CD8-positive, alpha-beta memory T cell (primary cell): ENCODE data around the gene IRAK4. TPM values are rescaled to one million over a fixed set of nuclear protein-coding genes. Genes with fewer than 3 reads are reported as not detected.

ENCODE experiments used
- CTCF ChIA-PET: fragments of 350-600 bp; sonication (Branson Sonifier 250); formaldehyde crosslinking; loops from one replicate; lab custom pipeline; 2021; ENCODE audit warnings: antibody characterized with exemption; lab: Charles Lee
- POLR2A ChIA-PET: fragments of 350-600 bp; sonication (Branson Sonifier 250); formaldehyde crosslinking; loops from one replicate; lab custom pipeline; 2021; ENCODE audit warnings: antibody characterized with exemption; lab: Charles Lee
- DNase-seq, 5 donors: peaks; one replicate each; pipeline versions ENCODE4 v3.0.0 to v3.0.0-alpha.2; 2020 to 2022; ENCODE audit warnings: mixed read lengths in 1 of 5
- H3K27ac ChIP-seq: one replicate; pipeline ENCODE4 v1.7.0; 2013; ENCODE audit warnings: low read depth, mild to moderate bottlenecking, low read length, moderate library complexity
- H3K27me3 ChIP-seq: 2 replicates; pipeline ENCODE4 v1.7.0; 2013; ENCODE audit warnings: low read length, mild to moderate bottlenecking; ENCODE audit not compliant: insufficient read depth, poor library complexity, severe bottlenecking
- H3K36me3 ChIP-seq: 2 replicates; pipeline ENCODE4 v1.7.0; 2013; ENCODE audit warnings: mild to moderate bottlenecking, low read length, moderate library complexity; ENCODE audit not compliant: insufficient read depth
- H3K4me1 ChIP-seq: 2 replicates; pipeline ENCODE4 v1.7.0; 2013; ENCODE audit warnings: mild to moderate bottlenecking, low read length, moderate library complexity; ENCODE audit not compliant: insufficient read depth
- H3K4me3 ChIP-seq: 2 replicates; pipeline ENCODE4 v1.7.0; 2013; ENCODE audit warnings: mild to moderate bottlenecking, low read length
- H3K9me3 ChIP-seq: 2 replicates; pipeline ENCODE4 v1.7.0; 2013; ENCODE audit warnings: mild to moderate bottlenecking, low read length
- H3K27ac Mint-ChIP-seq, 8 donors: one replicate each; pipeline ENCODE4 v1.8.0; 2020 to 2021; ENCODE audit warnings: mixed read lengths in 8 of 8, mild to moderate bottlenecking in 6 of 8, inconsistent platforms in 3 of 8, moderate library complexity in 3 of 8
- H3K27me3 Mint-ChIP-seq, 2 donors: one replicate each; pipeline ENCODE4 v1.8.0; 2020 to 2021; ENCODE audit warnings: mixed read lengths in 2 of 2, mild to moderate bottlenecking in 1 of 2, moderate library complexity in 1 of 2
- H3K36me3 Mint-ChIP-seq, 3 donors: one replicate each; pipeline ENCODE4 v1.8.0; 2020 to 2021; ENCODE audit warnings: mixed read lengths in 3 of 3, inconsistent platforms in 1 of 3, mild to moderate bottlenecking in 1 of 3
- H3K4me1 Mint-ChIP-seq, 3 donors: one replicate each; pipeline ENCODE4 v1.8.0; 2020 to 2021; ENCODE audit warnings: mixed read lengths in 3 of 3, inconsistent platforms in 1 of 3, mild to moderate bottlenecking in 1 of 3
- H3K4me3 Mint-ChIP-seq, 7 donors: one replicate each; pipeline ENCODE4 v1.8.0; 2020 to 2021; ENCODE audit warnings: mixed read lengths in 7 of 7, mild to moderate bottlenecking in 6 of 7, moderate library complexity in 4 of 7, inconsistent platforms in 2 of 7
- H3K9me3 Mint-ChIP-seq, 5 donors: one replicate each; pipeline ENCODE4 v1.8.0; 2020 to 2022; ENCODE audit warnings: mixed read lengths in 5 of 5, mild to moderate bottlenecking in 3 of 5, moderate library complexity in 2 of 5, inconsistent platforms in 1 of 5
- polyA plus RNA-seq: library from polyadenylated mRNA; unstranded; fragments of 300-500 nt; fragmentation: Illumina TruSeq; gene quantifications from one replicate; pipeline ENCODE4 v1.2.3, GENCODE V29; 2021
- total RNA-seq, 2 experiments: library from RNA; stranded (reverse); gene quantifications; one replicate each; pipeline ENCODE4 v1.2.3, GENCODE V29; 2021

IRAK4 gene
- total and polyA plus RNA-seq, 3 experiments from 2014 or later, result 23.6 to 27.3 (median 25.7) TPM

- POLR2A ChIA-PET, result interaction anchor here (1.7 kb wide), 1 partner anchor 18 kb away, joined by 6 read pairs; the partner anchor contains the start of gene TWF1
- Mint-ChIP-seq H3K4me1 (peaks cover 0 to 6% (median 4%) of the 10 kb centered on the region in 3 donors), H3K9me3 (no peaks in the 10 kb centered on the region), H3K27me3 (peaks cover 0 to 9% of the 10 kb centered on the region in 2 donors), H3K27ac (peak overlapping the region in 1 of 8 donors; percentile 13), H3K4me3 (no peak overlapping the region), H3K36me3 (peaks cover 0 to 1% (median 0%) of the 10 kb centered on the region in 3 donors)
- no peaks in the 10 kb centered on the region for H3K36me3 ChIP-seq
- H3K4me3 ChIP-seq, result no peak overlapping the region
- no peaks in the 10 kb centered on the region for H3K9me3 ChIP-seq
- no peaks in the 10 kb centered on the region for H3K27me3 ChIP-seq
- H3K4me1 ChIP-seq, result no peaks in the 10 kb centered on the region
- CTCF ChIA-PET, result no interaction called here
- no peak for DNase-seq
- H3K27ac ChIP-seq, result no peak overlapping the region
Observed at GRCh38 chr12:43824207-43824775, 65.5 kb downstream of the IRAK4 start.

DNA sequence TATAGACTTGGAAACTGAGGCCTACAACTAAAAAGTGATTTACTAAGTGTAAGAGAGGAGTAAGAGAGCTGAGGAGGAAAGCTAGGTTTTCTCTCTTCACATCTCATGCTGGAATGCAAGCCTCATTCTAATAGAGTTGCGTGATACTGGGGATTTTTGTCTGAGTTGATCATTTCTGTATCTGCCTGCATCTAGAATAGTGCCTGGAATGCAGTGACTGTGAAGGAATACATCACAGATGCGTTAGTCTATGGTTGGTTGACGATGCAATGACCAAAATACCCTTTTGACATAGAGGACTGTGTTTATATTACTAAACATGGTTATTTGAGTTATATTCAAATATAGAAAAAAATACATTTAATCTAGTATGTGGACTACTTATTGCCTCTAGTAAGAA is 67.9 kb downstream of the IRAK4 start:
- no peak overlapping the region for H3K27ac Mint-ChIP-seq
- peaks cover 0 to 1% of the 10 kb centered on the region in 2 donors for H3K27me3 Mint-ChIP-seq
- no peaks in the 10 kb centered on the region for H3K36me3 ChIP-seq
- peaks cover 8 to 11% (median 9%) of the 10 kb centered on the region in 3 donors for H3K4me1 Mint-ChIP-seq
- CTCF ChIA-PET, result interaction anchor here (1.0 kb wide), 1 partner anchor 9 kb away, joined by 3 read pairs; the partner anchor contains the start of gene TMEM117
- no peaks in the 10 kb centered on the region for H3K9me3 Mint-ChIP-seq
- H3K4me3 ChIP-seq, result no peak overlapping the region
- H3K27me3 ChIP-seq, result no peaks in the 10 kb centered on the region
- peaks cover 7% of the 10 kb centered on the region for H3K4me1 ChIP-seq
- no peaks in the 10 kb centered on the region for H3K9me3 ChIP-seq
- no peak for DNase-seq
- H3K27ac ChIP-seq, result no peak overlapping the region
- H3K4me3 Mint-ChIP-seq, result no peak overlapping the region
- POLR2A ChIA-PET, result no interaction called here
- peaks cover 0 to 1% (median 0%) of the 10 kb centered on the region in 3 donors for H3K36me3 Mint-ChIP-seq

- POLR2A ChIA-PET, result no interaction called here
- H3K27me3 Mint-ChIP-seq, result no peaks in the 10 kb centered on the region
Observed at GRCh38 chr12:43827093-43827492, 68.3 kb downstream of the IRAK4 start.

GRCh38 chr12:43832463-43833168 is 73.9 kb downstream of the IRAK4 start:
- no peaks in the 10 kb centered on the region for H3K27me3 Mint-ChIP-seq
- Histone ChIP-seq H3K27ac (no peak overlapping the region), H3K27me3 (no peaks in the 10 kb centered on the region), H3K9me3 (no peaks in the 10 kb centered on the region), H3K4me1 (peaks cover 36% of the 10 kb centered on the region), H3K36me3 (no peaks in the 10 kb centered on the region), H3K4me3 (no peak overlapping the region)
- peak overlapping the region in 7 of 8 donors; percentile 26 to 89 (median 83) for H3K27ac Mint-ChIP-seq
- no peaks in the 10 kb centered on the region for H3K9me3 Mint-ChIP-seq
- peaks cover 40 to 49% (median 46%) of the 10 kb centered on the region in 3 donors for H3K4me1 Mint-ChIP-seq
- DNase-seq, result peak in 2 of 5 donors; percentile 25 to 34
- ChIA-PET CTCF (interaction anchor here (1.2 kb wide), 1 partner anchor 74 kb away, joined by 3 read pairs; the partner anchor contains the start of genes IRAK4 and PUS7L), POLR2A (interaction anchor here (4.6 kb wide), 1 partner anchor 27 kb away, joined by 35 read pairs; the partner anchor contains the start of gene TWF1)
- peak overlapping the region in 6 of 7 donors; percentile 11 to 75 (median 45) for H3K4me3 Mint-ChIP-seq
- peaks cover 0 to 5% (median 1%) of the 10 kb centered on the region in 3 donors for H3K36me3 Mint-ChIP-seq

More at GRCh38 chr12:43827093-43827492, 68.3 kb downstream of the IRAK4 start:
- Mint-ChIP-seq H3K4me3 (peak overlapping the region in 1 of 7 donors; percentile 3), H3K36me3 (peaks cover 0 to 1% (median 0%) of the 10 kb centered on the region in 3 donors), H3K9me3 (no peaks in the 10 kb centered on the region), H3K4me1 (peaks cover 13 to 16% (median 13%) of the 10 kb centered on the region in 3 donors), H3K27ac (peak overlapping the region in 2 of 8 donors; percentile 23 to 54)
- Histone ChIP-seq H3K4me1 (peaks cover 11% of the 10 kb centered on the region), H3K27me3 (no peaks in the 10 kb centered on the region), H3K27ac (no peak overlapping the region), H3K9me3 (no peaks in the 10 kb centered on the region), H3K4me3 (no peak overlapping the region), H3K36me3 (no peaks in the 10 kb centered on the region)
- CTCF ChIA-PET, result no interaction called here
- DNase-seq, result no peak

DNA sequence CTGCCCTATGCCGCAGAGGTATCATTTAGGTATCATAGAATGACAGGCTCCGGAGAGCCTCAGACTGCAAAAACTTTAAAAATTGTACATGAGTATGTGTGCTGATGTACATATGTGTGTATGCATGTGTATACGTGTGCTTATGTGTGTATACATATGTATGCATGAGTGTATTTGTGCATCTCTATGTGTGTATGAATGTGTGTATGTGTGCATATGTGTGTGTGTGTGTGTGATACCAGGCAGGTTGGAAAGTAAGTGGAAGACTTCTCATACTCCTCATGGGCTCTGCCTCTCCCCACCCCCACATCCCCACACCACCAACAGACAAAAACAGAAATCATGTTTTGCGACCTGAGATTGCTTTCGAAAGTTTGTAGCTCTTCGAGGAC is 76.5 kb downstream of the IRAK4 start:
- H3K27me3 ChIP-seq, result no peaks in the 10 kb centered on the region
- H3K27me3 Mint-ChIP-seq, result no peaks in the 10 kb centered on the region
- H3K4me3 Mint-ChIP-seq, result peak overlapping the region; percentile 81 to 96 (median 92)
- peak overlapping the region; percentile 68 for H3K27ac ChIP-seq
- H3K36me3 Mint-ChIP-seq, result peaks cover 0 to 5% (median 0%) of the 10 kb centered on the region in 3 donors
- H3K4me1 ChIP-seq, result peaks cover 36% of the 10 kb centered on the region
- peak overlapping the region; percentile 60 for H3K4me3 ChIP-seq
- H3K27ac Mint-ChIP-seq, result peak overlapping the region; percentile 73 to 97 (median 92)
- DNase-seq, result no peak
- no peaks in the 10 kb centered on the region for H3K36me3 ChIP-seq
- H3K9me3 ChIP-seq, result no peaks in the 10 kb centered on the region
- H3K9me3 Mint-ChIP-seq, result no peaks in the 10 kb centered on the region
- H3K4me1 Mint-ChIP-seq, result peaks cover 49 to 64% (median 49%) of the 10 kb centered on the region in 3 donors
- CTCF ChIA-PET, result interaction anchor here (0.8 to 4.5 kb wide), 3 partner anchors 9 to 47 kb away, joined by 3 to 23 read pairs (median 5); partner anchors contain the start of gene TWF1
- POLR2A ChIA-PET, result interaction anchor here (0.6 to 4.6 kb wide), 4 partner anchors 29 to 90 kb away, joined by 3 to 35 read pairs (median 6); partner anchors contain the start of genes IRAK4, PUS7L and TWF1

- Mint-ChIP-seq H3K27me3 (no peaks in the 10 kb centered on the region), H3K27ac (peak within 1 kb of the TSS; percentile 78 to 97 (median 93)), H3K36me3 (peaks cover 0 to 5% (median 0%) of the 10 kb centered on the region in 3 donors), H3K4me3 (peak within 1 kb of the TSS; percentile 81 to 96 (median 92)), H3K9me3 (no peaks in the 10 kb centered on the region), H3K4me1 (peaks cover 47 to 64% (median 49%) of the 10 kb centered on the region in 3 donors)
- DNase-seq, result peak; percentile 50 to 77 (median 69)
- H3K4me3 ChIP-seq, result peak within 1 kb of the TSS; percentile 60
- CTCF ChIA-PET, result interaction anchor here (0.6 to 4.5 kb wide), 4 partner anchors 9 to 77 kb away, joined by 3 to 23 read pairs (median 4); partner anchors contain the start of gene TWF1
- POLR2A ChIA-PET, result interaction anchor here (0.6 to 4.6 kb wide), 4 partner anchors 30 to 90 kb away, joined by 3 to 35 read pairs (median 6); partner anchors contain the start of genes IRAK4, PUS7L and TWF1
- H3K27ac ChIP-seq, result peak within 1 kb of the TSS; percentile 68
- no peaks in the 10 kb centered on the region for H3K27me3 ChIP-seq
- H3K9me3 ChIP-seq, result no peaks in the 10 kb centered on the region
- H3K4me1 ChIP-seq, result peaks cover 36% of the 10 kb centered on the region
- H3K36me3 ChIP-seq, result no peaks in the 10 kb centered on the region
Observed at GRCh38 chr12:43835656-43836474, 77.1 kb downstream of the IRAK4 start, which contains the start of gene TMEM117. TSS of gene TMEM117 (plus strand) at chr12:43836081.

DNA sequence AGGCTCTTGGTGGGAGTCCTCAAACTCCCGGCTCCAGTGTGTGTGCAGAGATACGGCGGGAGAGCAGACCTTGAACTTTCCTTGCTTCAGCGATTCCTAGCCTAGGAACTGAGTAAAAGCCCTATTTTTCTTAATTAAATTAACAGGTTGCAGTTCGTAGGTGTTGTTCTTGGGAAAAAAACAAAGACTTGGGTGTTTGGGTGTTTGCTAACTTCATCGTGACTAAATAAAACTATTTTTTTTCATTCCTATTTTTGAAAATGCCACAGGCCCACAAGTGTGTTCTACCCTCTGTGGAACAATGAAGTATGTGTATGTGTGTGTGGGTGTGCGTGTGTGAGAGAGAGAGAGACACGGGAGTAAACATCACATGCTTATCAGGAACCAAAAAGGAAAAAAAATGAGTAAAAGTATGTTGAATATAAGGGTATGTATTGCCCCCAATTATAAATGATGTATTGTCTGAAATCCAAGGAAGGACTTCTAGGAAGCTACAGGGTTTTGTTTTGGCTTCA is 77.8 kb downstream of the IRAK4 start:
- Histone ChIP-seq H3K4me1 (peaks cover 29% of the 10 kb centered on the region), H3K9me3 (no peaks in the 10 kb centered on the region), H3K27ac (peak overlapping the region; percentile 68), H3K4me3 (peak overlapping the region; percentile 60), H3K36me3 (no peaks in the 10 kb centered on the region), H3K27me3 (no peaks in the 10 kb centered on the region)
- H3K4me3 Mint-ChIP-seq, result peak overlapping the region; percentile 68 to 95 (median 81)
- no peak for DNase-seq
- H3K4me1 Mint-ChIP-seq, result peaks cover 42 to 58% (median 46%) of the 10 kb centered on the region in 3 donors
- ChIA-PET CTCF (interaction anchor here (0.6 to 4.5 kb wide), 3 partner anchors 30 to 77 kb away, joined by 3 to 23 read pairs (median 5); partner anchors contain the start of gene TWF1), POLR2A (interaction anchor here (0.6 to 4.6 kb wide), 3 partner anchors 30 to 78 kb away, joined by 4 to 35 read pairs (median 8); partner anchors contain the start of genes IRAK4, PUS7L and TWF1)
- H3K9me3 Mint-ChIP-seq, result no peaks in the 10 kb centered on the region
- peaks cover 0 to 5% (median 0%) of the 10 kb centered on the region in 3 donors for H3K36me3 Mint-ChIP-seq
- peak overlapping the region; percentile 69 to 97 (median 88) for H3K27ac Mint-ChIP-seq
- H3K27me3 Mint-ChIP-seq, result no peaks in the 10 kb centered on the region
